Colonic mucosa (tissue), 4 donors: ENCODE results near the gene EFCAB6. TPM values are rescaled to one million over a fixed set of nuclear protein-coding genes. Genes with fewer than 3 reads are reported as not detected.

Experiments
- DNase-seq: peaks from one replicate; pipeline ENCODE4 v3.0.0-alpha.2; 2020
- H3K27ac ChIP-seq: fragments of 200-600 bp; one replicate; pipeline ENCODE4 v1.8.0; 2021
- H3K27me3 ChIP-seq: fragments of 200-600 bp; one replicate; pipeline ENCODE4 v1.8.0; 2021
- H3K36me3 ChIP-seq: fragments of 200-600 bp; one replicate; pipeline ENCODE4 v1.8.0; 2021
- H3K4me1 ChIP-seq: fragments of 200-600 bp; one replicate; pipeline ENCODE4 v1.8.0; 2021; ENCODE audit warnings: mild to moderate bottlenecking
- H3K4me3 ChIP-seq: fragments of 200-600 bp; one replicate; pipeline ENCODE4 v1.8.0; 2021
- H3K9ac ChIP-seq, 2 donors: one replicate each; pipeline ENCODE4 v1.7.0; 2013; ENCODE audit warnings: control low read depth in 2 of 2, low read depth in 2 of 2, low read length in 2 of 2
- H3K9me3 ChIP-seq: fragments of 200-600 bp; one replicate; pipeline ENCODE4 v1.8.0; 2021
- intact Hi-C: fragments of 100-400 bp; cut with DNase I; formaldehyde crosslinking; loops from one replicate; pipeline ENCODE4 v1.14.1; 2022
- total RNA-seq, 2 donors: library from RNA; stranded (reverse); fragmentation: NEBNext Ultra II Directional in 1 of 2; extraction: Animal tissue kit (Norgen Biotek cat#: 25700) in 1 of 2; gene quantifications; one replicate each; pipeline ENCODE4 v1.2.1, GENCODE V29; 2021
- TF ChIP-seq, protein P1 (sequence below): fragments of 200-600 bp; IDR thresholded peaks from one replicate; pipeline ENCODE4 v1.8.0; 2022; ENCODE audit warnings: antibody characterized with exemption, mild to moderate bottlenecking
- donor health status: healthy.
- donor health status: DM: no; HTN: no; CAD: no.
- donor health status: DM: no; HTN: no; CAD: no.

EFCAB6 gene
- total RNA-seq, 2 donors from 2014 or later: 0.35 to 0.80 TPM

DNA sequence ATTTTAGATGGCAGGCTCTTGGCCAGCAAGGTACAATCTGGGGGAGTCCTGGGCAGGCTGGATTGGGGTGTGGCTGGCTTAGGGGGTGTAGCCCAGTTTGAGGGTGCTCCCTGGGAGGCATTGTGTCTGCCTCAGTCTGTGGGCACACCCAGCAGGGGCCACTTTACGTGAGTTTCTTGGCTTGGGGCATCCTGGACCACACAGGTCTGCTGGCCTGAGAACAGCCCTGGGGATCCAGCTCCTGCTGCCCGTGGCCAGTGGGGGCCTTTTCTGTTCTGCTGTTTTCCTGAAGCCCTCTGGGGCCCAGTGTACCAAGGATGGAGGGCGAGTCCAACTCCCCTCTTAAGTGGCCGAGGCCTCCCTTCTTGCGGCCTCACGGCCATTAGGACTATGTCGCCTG, 328.4 kb downstream of the EFCAB6 start:
- Histone ChIP-seq H3K36me3 (no peaks in the 10 kb centered on the region), H3K9me3 (no peaks in the 10 kb centered on the region), H3K4me1 (no peaks in the 10 kb centered on the region), H3K27me3 (no peaks in the 10 kb centered on the region), H3K9ac (no peak overlapping the region), H3K4me3 (no peak overlapping the region), H3K27ac (no peak overlapping the region)
- TF ChIP-seq, protein P1, sequence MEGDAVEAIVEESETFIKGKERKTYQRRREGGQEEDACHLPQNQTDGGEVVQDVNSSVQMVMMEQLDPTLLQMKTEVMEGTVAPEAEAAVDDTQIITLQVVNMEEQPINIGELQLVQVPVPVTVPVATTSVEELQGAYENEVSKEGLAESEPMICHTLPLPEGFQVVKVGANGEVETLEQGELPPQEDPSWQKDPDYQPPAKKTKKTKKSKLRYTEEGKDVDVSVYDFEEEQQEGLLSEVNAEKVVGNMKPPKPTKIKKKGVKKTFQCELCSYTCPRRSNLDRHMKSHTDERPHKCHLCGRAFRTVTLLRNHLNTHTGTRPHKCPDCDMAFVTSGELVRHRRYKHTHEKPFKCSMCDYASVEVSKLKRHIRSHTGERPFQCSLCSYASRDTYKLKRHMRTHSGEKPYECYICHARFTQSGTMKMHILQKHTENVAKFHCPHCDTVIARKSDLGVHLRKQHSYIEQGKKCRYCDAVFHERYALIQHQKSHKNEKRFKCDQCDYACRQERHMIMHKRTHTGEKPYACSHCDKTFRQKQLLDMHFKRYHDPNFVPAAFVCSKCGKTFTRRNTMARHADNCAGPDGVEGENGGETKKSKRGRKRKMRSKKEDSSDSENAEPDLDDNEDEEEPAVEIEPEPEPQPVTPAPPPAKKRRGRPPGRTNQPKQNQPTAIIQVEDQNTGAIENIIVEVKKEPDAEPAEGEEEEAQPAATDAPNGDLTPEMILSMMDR: no peak
- intact Hi-C loops: no loop called here
- DNase-seq: no peak

DNA sequence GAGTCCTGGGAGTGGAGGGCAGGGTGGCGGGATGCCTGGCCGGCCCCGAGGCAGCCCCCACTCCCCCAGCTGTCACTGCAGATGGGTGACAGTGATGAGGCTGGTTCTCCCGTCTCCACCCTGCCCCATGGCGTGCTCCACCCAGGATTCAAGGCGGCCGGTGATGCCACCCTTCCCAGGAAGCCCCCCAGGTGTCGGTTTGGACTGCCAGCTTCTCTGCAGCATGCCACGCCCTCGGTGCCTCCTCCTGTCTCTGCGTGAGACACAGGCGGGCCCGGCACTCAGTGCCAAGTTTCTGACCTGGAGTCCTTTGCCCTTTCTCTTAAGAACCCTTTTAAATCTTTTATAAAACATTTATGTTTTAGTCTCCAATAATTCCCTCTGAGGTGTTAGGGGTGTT, 328.8 kb downstream of the EFCAB6 start:
- intact Hi-C loops: no loop called here
- H3K36me3 ChIP-seq: no peaks in the 10 kb centered on the region
- no peak overlapping the region for H3K9ac ChIP-seq
- H3K27me3 ChIP-seq: no peaks in the 10 kb centered on the region
- no peak for DNase-seq
- TF ChIP-seq, protein P1: no peak
- H3K4me3 ChIP-seq: no peak overlapping the region
- no peaks in the 10 kb centered on the region for H3K9me3 ChIP-seq
- H3K27ac ChIP-seq: no peak overlapping the region
- H3K4me1 ChIP-seq: no peaks in the 10 kb centered on the region

DNA sequence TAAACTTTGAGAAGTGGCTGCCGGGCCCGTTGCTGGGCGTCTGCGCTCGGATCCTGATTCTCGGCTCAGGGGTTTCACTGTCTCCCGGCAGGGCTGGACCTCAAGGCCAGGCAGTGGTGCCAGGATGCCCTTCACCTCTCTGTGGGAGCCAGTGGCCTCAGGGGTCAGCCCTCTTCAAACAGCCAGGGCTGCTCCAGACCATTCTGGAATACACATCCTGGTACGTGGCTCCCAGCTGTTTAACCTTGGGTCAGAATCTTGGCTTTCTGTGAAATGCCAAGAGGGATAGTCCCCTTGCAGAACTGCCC, 329.8 kb downstream of the EFCAB6 start:
- no peaks in the 10 kb centered on the region for H3K27me3 ChIP-seq
- TF ChIP-seq, protein P1: no peak
- no peaks in the 10 kb centered on the region for H3K36me3 ChIP-seq
- H3K27ac ChIP-seq: no peak overlapping the region
- intact Hi-C loops: no loop called here
- no peak overlapping the region for H3K4me3 ChIP-seq
- no peaks in the 10 kb centered on the region for H3K9me3 ChIP-seq
- H3K4me1 ChIP-seq: no peaks in the 10 kb centered on the region
- no peak overlapping the region for H3K9ac ChIP-seq
- no peak for DNase-seq

DNA sequence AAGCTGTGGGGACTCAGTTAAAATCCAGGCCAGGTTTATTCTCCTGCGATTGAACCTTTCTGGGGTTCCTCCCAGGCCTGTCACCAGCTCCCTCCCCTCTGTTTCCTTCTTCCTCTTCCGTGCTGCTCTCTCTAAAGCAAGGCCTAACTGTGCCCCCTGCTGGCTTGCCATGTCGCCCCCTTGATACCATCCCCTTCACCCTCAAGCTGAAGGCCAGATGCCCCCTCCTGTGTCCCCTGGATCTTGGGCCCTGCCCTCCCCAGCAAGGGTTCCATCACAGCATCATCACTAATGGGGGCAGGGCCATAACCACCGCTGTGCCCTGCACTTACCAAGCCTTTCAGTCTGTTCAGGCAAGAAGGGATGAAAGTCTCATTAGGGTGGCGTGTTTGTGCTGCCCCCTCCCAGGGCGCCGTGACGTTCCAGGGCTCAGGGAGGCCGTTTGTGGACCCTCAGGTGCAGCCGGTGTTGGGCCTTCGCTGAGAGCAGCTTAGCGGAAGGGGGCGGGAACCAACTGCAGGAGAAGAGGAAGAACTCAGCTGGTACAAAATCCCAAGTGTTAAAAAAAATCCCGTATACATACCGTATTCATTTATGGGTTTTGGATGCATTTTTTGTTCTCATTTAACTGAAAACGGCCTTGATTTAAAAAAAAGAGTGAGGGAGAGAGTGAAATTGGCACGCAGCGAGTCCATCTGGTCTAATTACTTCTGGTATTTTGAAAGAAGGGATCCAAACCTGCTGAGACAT, 330.4 kb downstream of the EFCAB6 start:
- TF ChIP-seq, protein P1: no peak
- H3K27me3 ChIP-seq: no peaks in the 10 kb centered on the region
- no peak overlapping the region for H3K4me3 ChIP-seq
- no peaks in the 10 kb centered on the region for H3K36me3 ChIP-seq
- no peak overlapping the region for H3K9ac ChIP-seq
- intact Hi-C loops: no loop called here
- no peak for DNase-seq
- H3K27ac ChIP-seq: no peak overlapping the region
- H3K9me3 ChIP-seq: no peaks in the 10 kb centered on the region
- H3K4me1 ChIP-seq: no peaks in the 10 kb centered on the region

DNA sequence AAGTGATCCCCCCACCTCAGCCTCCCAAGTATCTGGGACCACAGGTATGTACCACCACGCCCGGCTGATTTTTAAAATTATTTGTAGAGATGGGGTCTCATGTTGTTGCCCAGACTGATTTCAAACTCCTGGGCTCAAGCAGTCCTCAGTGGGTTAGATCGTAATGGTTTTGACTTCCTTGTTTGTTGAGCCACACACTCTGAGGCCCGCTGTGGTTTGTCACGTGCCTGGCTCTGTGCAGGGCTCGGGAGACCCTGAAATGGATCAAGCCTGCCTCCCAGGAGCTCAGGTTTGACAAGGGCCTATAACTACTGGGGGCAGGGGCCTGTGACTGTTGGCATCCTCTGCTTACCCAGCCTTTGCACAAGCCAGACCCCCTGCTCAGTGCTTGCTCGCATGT, 332.1 kb downstream of the EFCAB6 start:
- no peak for DNase-seq
- intact Hi-C loops: no loop called here
- Histone ChIP-seq H3K4me1 (no peaks in the 10 kb centered on the region), H3K9ac (no peak overlapping the region), H3K4me3 (no peak overlapping the region), H3K9me3 (no peaks in the 10 kb centered on the region), H3K36me3 (no peaks in the 10 kb centered on the region), H3K27ac (no peak overlapping the region), H3K27me3 (no peaks in the 10 kb centered on the region)
- TF ChIP-seq, protein P1: no peak
